Neural cell (in vitro differentiated cells): ENCODE measurements around the gene DPF1. TPM values are rescaled to one million over a fixed set of nuclear protein-coding genes. Genes with fewer than 3 reads are reported as not detected.

Experiments
- H2AFZ ChIP-seq: fragments of 200-600, 300-800 bp; sonication (generic), shearing (Covaris generic); 2 replicates; pipeline ENCODE4 v1.6.0; 2014; ENCODE audit warnings: low read depth, mild to moderate bottlenecking, antibody characterized with exemption, low read length, moderate library complexity
- H3F3A ChIP-seq: fragments of 200-600 bp; shearing (Covaris generic); 2 replicates; pipeline ENCODE4 v1.6.1; 2016; ENCODE audit warnings: mild to moderate bottlenecking, moderate library complexity, mixed read lengths, antibody characterized with exemption, low read length; ENCODE audit not compliant: insufficient read depth, poor library complexity, severe bottlenecking
- H3K27ac ChIP-seq: fragments of 200-600, 300-800 bp; sonication (generic), shearing (Covaris generic); 2 replicates; pipeline ENCODE4 v1.5.1; 2014; ENCODE audit warnings: mild to moderate bottlenecking, low read length, moderate library complexity
- H3K27me3 ChIP-seq: fragments of 300-800, 200-600 bp; sonication (generic), shearing (Covaris generic); 2 replicates; pipeline ENCODE4 v1.6.0; 2014; ENCODE audit warnings: mild to moderate bottlenecking, low read depth, low read length, moderate library complexity; ENCODE audit not compliant: insufficient read depth
- H3K36me3 ChIP-seq: fragments of 300-800, 200-600 bp; sonication (generic), shearing (Covaris generic); 2 replicates; pipeline ENCODE4 v1.5.1; 2014; ENCODE audit warnings: mild to moderate bottlenecking, antibody characterized with exemption, low read length, moderate library complexity; ENCODE audit not compliant: insufficient read depth
- H3K4me2 ChIP-seq: fragments of 300-800, 200-600 bp; sonication (generic), shearing (Covaris generic); 2 replicates; pipeline ENCODE4 v1.6.0; 2014; ENCODE audit warnings: mild to moderate bottlenecking, low read length
- H3K4me3 ChIP-seq: fragments of 300-800, 200-600 bp; sonication (generic), shearing (Covaris generic); 2 replicates; pipeline ENCODE4 v1.5.1; 2014; ENCODE audit warnings: mild to moderate bottlenecking, low read length, moderate library complexity
- H3K79me2 ChIP-seq: fragments of 200-600 bp; shearing (Covaris generic); replicated peaks from 2 replicates; pipeline ENCODE4 v1.6.0; 2014; ENCODE audit warnings: mild to moderate bottlenecking, low read length, moderate library complexity; ENCODE audit not compliant: insufficient read depth
- H3K9ac ChIP-seq: fragments of 300-800, 200-600 bp; sonication (generic), shearing (Covaris generic); 2 replicates; pipeline ENCODE4 v1.6.1; 2016; ENCODE audit warnings: mild to moderate bottlenecking, low read length, mixed read lengths
- H3K9me2 ChIP-seq: fragments of 200-600 bp; shearing (Covaris generic); 2 replicates; pipeline ENCODE4 v1.6.1; 2016; ENCODE audit warnings: mild to moderate bottlenecking, low read length, mixed read lengths; ENCODE audit not compliant: insufficient read depth
- H3K9me3 ChIP-seq: fragments of 200-600, 300-800 bp; sonication (generic), shearing (Covaris generic); 2 replicates; pipeline ENCODE4 v1.6.1; 2016; ENCODE audit warnings: mild to moderate bottlenecking, mixed run types, low read length, moderate library complexity, mixed read lengths
- H4K20me1 ChIP-seq: fragments of 200-600 bp; shearing (Covaris generic); 2 replicates; pipeline ENCODE4 v1.6.1; 2016; ENCODE audit warnings: mild to moderate bottlenecking, mixed run types; ENCODE audit not compliant: insufficient read depth
- CTCF ChIP-seq: fragments of 450-650 bp; IDR thresholded peaks from 2 replicates; pipeline ENCODE4 v1.5.1; 2014; ENCODE audit warnings: antibody characterized with exemption, mild to moderate bottlenecking, moderate library complexity; ENCODE audit not compliant: poor library complexity, severe bottlenecking
- EP300 ChIP-seq: fragments of 450-650 bp; conservative IDR thresholded peaks from 2 replicates; pipeline ENCODE4 v1.6.1; 2014; ENCODE audit warnings: antibody characterized with exemption, mild to moderate bottlenecking, moderate library complexity; ENCODE audit not compliant: poor library complexity, severe bottlenecking
- EZH2 ChIP-seq: fragments of 200-600, 300-800 bp; shearing (Covaris generic), sonication (generic); IDR thresholded peaks from 2 replicates; pipeline ENCODE4 v1.6.1; 2014; ENCODE audit warnings: antibody characterized with exemption, low read length, borderline replicate concordance, mild to moderate bottlenecking; ENCODE audit not compliant: insufficient read depth, poor library complexity, severe bottlenecking
- MXI1 ChIP-seq: fragments of 450-650 bp; conservative IDR thresholded peaks from 2 replicates; pipeline ENCODE4 v1.6.1; 2014; ENCODE audit warnings: antibody characterized with exemption, mild to moderate bottlenecking; ENCODE audit not compliant: poor library complexity, severe bottlenecking
- POLR2AphosphoS5 ChIP-seq: IDR thresholded peaks from 2 replicates; pipeline ENCODE4 v1.6.1; 2012
- RAD21 ChIP-seq: fragments of 450-650 bp; conservative IDR thresholded peaks from 2 replicates; pipeline ENCODE4 v1.6.1; 2014; ENCODE audit warnings: antibody characterized with exemption, mild to moderate bottlenecking, moderate library complexity
- SMC3 ChIP-seq: fragments of 450-650 bp; conservative IDR thresholded peaks from 2 replicates; pipeline ENCODE4 v1.6.1; 2014; ENCODE audit warnings: antibody characterized with exemption, mild to moderate bottlenecking, moderate library complexity; ENCODE audit not compliant: poor library complexity
- TAF1 ChIP-seq: IDR thresholded peaks from 2 replicates; pipeline ENCODE4 v1.6.1; 2012; ENCODE audit warnings: low read depth
- polyA plus RNA-seq: library from polyadenylated mRNA; depleted of rRNA; stranded (reverse); fragments of >200 nt; gene quantifications from 2 replicates; pipeline ENCODE4 v1.2.3, GENCODE V29; 2014
- TF ChIP-seq, protein P1 (sequence below): IDR thresholded peaks from 2 replicates; pipeline ENCODE4 v1.6.1; 2012; ENCODE audit warnings: borderline replicate concordance

Gene DPF1
- polyA plus RNA-seq, 1 donor from 2014 or later, result 118 TPM

DNA sequence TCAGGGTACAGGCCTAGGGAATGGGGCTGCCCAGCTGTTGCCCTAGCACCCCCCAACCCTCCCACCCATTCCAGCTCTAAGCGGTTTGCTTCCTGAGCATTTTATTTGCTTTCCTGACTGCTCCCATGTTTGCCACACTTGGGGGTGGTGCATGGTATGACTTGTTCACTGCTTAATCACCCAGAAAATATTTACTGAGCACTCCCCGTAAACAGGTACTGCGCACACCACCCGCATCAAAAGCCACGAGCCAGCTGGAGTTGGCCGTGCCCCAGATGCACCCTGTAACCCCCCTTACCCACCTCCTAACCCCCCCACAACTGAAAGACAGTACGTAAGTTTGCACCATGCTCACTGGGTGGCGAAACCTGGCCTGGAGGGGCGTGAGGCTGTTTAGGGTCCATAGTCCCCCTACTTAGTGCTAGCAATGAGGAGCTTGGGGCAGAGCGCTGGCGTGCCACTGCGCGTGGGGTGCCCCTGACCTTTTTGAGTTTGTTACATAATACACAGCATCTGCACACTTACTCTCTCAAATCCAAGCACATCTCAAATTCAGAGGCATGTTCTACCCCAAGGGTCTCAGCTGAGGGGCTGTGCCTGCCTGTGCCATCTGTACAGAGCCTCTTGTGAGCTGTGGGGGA is 29.8 kb downstream of the DPF1 start:
- no peaks in the 10 kb centered on the region for H3K36me3 ChIP-seq

DNA sequence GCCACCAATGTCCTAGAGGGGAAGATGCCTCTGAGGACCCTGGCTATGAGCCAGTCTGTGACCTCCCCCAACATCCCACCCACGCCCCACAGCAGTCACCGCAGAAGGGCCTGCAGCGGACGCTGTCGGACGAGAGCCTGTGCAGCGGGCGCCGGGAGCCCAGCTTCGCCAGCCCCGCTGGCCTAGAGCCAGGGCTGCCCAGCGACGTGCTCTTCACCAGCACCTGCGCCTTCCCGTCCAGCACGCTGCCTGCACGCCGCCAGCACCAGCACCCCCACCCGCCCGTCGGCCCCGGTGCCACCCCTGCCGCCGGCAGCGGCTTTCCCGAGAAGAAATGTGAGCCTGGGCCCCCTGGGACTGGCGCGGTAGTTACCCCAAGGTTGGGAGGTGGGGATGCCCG is 30.6 kb downstream of the DPF1 start:
- Histone ChIP-seq H3K9me2 (no peaks in the 10 kb centered on the region), H3F3A (no peaks in the 10 kb centered on the region), H3K9ac (no peak overlapping the region), H3K9me3 (no peaks in the 10 kb centered on the region), H4K20me1 (no peaks in the 10 kb centered on the region), H3K4me3 (no peak overlapping the region), H3K27ac (no peak overlapping the region), H3K27me3 (no peaks in the 10 kb centered on the region), H2AFZ (no peak overlapping the region), H3K79me2 (no peaks in the 10 kb centered on the region), H3K36me3 (no peaks in the 10 kb centered on the region), H3K4me2 (no peak overlapping the region)
- TF ChIP-seq TAF1, result no peak
- TF ChIP-seq, protein P1, sequence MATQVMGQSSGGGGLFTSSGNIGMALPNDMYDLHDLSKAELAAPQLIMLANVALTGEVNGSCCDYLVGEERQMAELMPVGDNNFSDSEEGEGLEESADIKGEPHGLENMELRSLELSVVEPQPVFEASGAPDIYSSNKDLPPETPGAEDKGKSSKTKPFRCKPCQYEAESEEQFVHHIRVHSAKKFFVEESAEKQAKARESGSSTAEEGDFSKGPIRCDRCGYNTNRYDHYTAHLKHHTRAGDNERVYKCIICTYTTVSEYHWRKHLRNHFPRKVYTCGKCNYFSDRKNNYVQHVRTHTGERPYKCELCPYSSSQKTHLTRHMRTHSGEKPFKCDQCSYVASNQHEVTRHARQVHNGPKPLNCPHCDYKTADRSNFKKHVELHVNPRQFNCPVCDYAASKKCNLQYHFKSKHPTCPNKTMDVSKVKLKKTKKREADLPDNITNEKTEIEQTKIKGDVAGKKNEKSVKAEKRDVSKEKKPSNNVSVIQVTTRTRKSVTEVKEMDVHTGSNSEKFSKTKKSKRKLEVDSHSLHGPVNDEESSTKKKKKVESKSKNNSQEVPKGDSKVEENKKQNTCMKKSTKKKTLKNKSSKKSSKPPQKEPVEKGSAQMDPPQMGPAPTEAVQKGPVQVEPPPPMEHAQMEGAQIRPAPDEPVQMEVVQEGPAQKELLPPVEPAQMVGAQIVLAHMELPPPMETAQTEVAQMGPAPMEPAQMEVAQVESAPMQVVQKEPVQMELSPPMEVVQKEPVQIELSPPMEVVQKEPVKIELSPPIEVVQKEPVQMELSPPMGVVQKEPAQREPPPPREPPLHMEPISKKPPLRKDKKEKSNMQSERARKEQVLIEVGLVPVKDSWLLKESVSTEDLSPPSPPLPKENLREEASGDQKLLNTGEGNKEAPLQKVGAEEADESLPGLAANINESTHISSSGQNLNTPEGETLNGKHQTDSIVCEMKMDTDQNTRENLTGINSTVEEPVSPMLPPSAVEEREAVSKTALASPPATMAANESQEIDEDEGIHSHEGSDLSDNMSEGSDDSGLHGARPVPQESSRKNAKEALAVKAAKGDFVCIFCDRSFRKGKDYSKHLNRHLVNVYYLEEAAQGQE, result no peak
- no peak for TF ChIP-seq CTCF
- no peak for TF ChIP-seq RAD21
- no peak for TF ChIP-seq MXI1
- no peak for TF ChIP-seq SMC3
- no peak for TF ChIP-seq EP300
- TF ChIP-seq EZH2, result no peak
- TF ChIP-seq POLR2AphosphoS5, result no peak

More for the DNA sequence above, 29.8 kb downstream of the DPF1 start:
- Histone ChIP-seq H2AFZ (no peak overlapping the region), H3K79me2 (no peaks in the 10 kb centered on the region), H4K20me1 (no peaks in the 10 kb centered on the region), H3K27me3 (no peaks in the 10 kb centered on the region), H3K27ac (no peak overlapping the region), H3K4me2 (no peak overlapping the region), H3K9me3 (no peaks in the 10 kb centered on the region), H3K4me3 (no peak overlapping the region), H3K9ac (no peak overlapping the region), H3F3A (no peaks in the 10 kb centered on the region), H3K9me2 (no peaks in the 10 kb centered on the region)
- TF ChIP-seq RAD21, result no peak
- no peak for TF ChIP-seq CTCF
- no peak for TF ChIP-seq SMC3
- no peak for TF ChIP-seq EZH2
